ENCODE results near the gene PHLDA1.

GRCh38 chr12:76065917-76066316 is 34.3 kb upstream of the PHLDA1 start:
- TF ChIP-seq EGR1 (IDR thresholded peaks at IDR 0.05; ENCODE audit: borderline replicate concordance in 1 of 2, low read depth in 2 of 2, low read length in 2 of 2) (no peak), CTCF (IDR thresholded peaks at IDR 0.05 in 2 of 3, conservative IDR thresholded peaks at IDR 0.05 in 1 of 3; ENCODE audit: control insufficient read depth in 2 of 3, extremely low read depth in 1 of 3, insufficient read depth in 1 of 3, low read depth in 3 of 3, low read length in 3 of 3) (no peak), REST (IDR thresholded peaks at IDR 0.05; ENCODE audit: low read depth, low read length) (no peak), EZH2 (IDR thresholded peaks at IDR 0.05; ENCODE audit: borderline replicate concordance, control insufficient read depth, low read depth, low read length) (no peak), SMC3 (IDR thresholded peaks at IDR 0.05; ENCODE audit: borderline replicate concordance, low read length) (no peak), ELK1 (IDR thresholded peaks at IDR 0.05; ENCODE audit: low read depth, low read length) (no peak), PBX3 (IDR thresholded peaks at IDR 0.05; ENCODE audit: insufficient replicate concordance, low read depth, low read length) (no peak)
